Mesendoderm (in vitro differentiated cells): Measurements from ENCODE around the gene C10orf120.
A peak's percentile ranks its signal among the peaks of the same experiment; 100 is the strongest.

Source experiments
- DNase-seq: peaks from one replicate; pipeline ENCODE4 v3.0.0; 2013
- H2AK5ac ChIP-seq: 2 replicates; pipeline ENCODE4 v1.6.1; 2013; ENCODE audit warnings: low read length, inconsistent platforms
- H2BK120ac ChIP-seq: 2 replicates; pipeline ENCODE4 v1.6.1; 2013; ENCODE audit warnings: low read depth, mild to moderate bottlenecking, low read length, moderate library complexity, mixed read lengths
- H2BK15ac ChIP-seq: replicated peaks from 2 replicates; pipeline ENCODE4 v1.6.1; 2013; ENCODE audit warnings: low read depth, mild to moderate bottlenecking, moderate library complexity
- H2BK5ac ChIP-seq: 2 replicates; pipeline ENCODE4 v1.6.1; 2013; ENCODE audit warnings: low read length, inconsistent platforms
- H3K18ac ChIP-seq: 2 replicates; pipeline ENCODE4 v1.6.1; 2013; ENCODE audit warnings: mild to moderate bottlenecking, low read length, mixed read lengths
- H3K23ac ChIP-seq: one replicate; pipeline ENCODE4 v1.6.1; 2013; ENCODE audit warnings: low read length
- H3K27ac ChIP-seq: 2 replicates; pipeline ENCODE4 v1.5.1; 2013; ENCODE audit warnings: low read depth, mild to moderate bottlenecking, inconsistent platforms, low read length, moderate library complexity
- H3K27me3 ChIP-seq: 2 replicates; pipeline ENCODE4 v1.6.1; 2013; ENCODE audit warnings: low read length, control low read depth, mild to moderate bottlenecking, inconsistent platforms; ENCODE audit not compliant: insufficient read depth, poor library complexity
- H3K36me3 ChIP-seq: 2 replicates; pipeline ENCODE4 v1.6.1; 2013; ENCODE audit warnings: low read length, inconsistent platforms; ENCODE audit not compliant: control insufficient read depth, insufficient read depth
- H3K4ac ChIP-seq: one replicate; pipeline ENCODE4 v1.6.1; 2013; ENCODE audit warnings: low read depth, mild to moderate bottlenecking, low read length, moderate library complexity
- H3K4me1 ChIP-seq: 2 replicates; pipeline ENCODE4 v1.6.1; 2013; ENCODE audit warnings: low read depth, low read length, inconsistent platforms; ENCODE audit not compliant: control insufficient read depth
- H3K4me2 ChIP-seq: 2 replicates; pipeline ENCODE4 v1.6.1; 2013; ENCODE audit warnings: low read length
- H3K4me3 ChIP-seq: 2 replicates; pipeline ENCODE4 v1.5.1; 2013; ENCODE audit warnings: mild to moderate bottlenecking, low read length
- H3K56ac ChIP-seq: one replicate; pipeline ENCODE4 v1.6.1; 2013; ENCODE audit warnings: low read length
- H3K79me1 ChIP-seq: 2 replicates; pipeline ENCODE4 v1.6.1; 2013; ENCODE audit warnings: low read length, inconsistent platforms
- H3K79me2 ChIP-seq: 2 replicates; pipeline ENCODE4 v1.6.1; 2013; ENCODE audit warnings: mild to moderate bottlenecking, low read length; ENCODE audit not compliant: control insufficient read depth, insufficient read depth
- H3K9ac ChIP-seq: 2 replicates; pipeline ENCODE4 v1.6.1; 2013; ENCODE audit warnings: low read length, inconsistent platforms
- H4K5ac ChIP-seq: one replicate; pipeline ENCODE4 v1.6.1; 2013; ENCODE audit warnings: low read length
- H4K8ac ChIP-seq: one replicate; pipeline ENCODE4 v1.6.1; 2013; ENCODE audit warnings: low read depth, mild to moderate bottlenecking, control low read depth, low read length, moderate library complexity
- WGBS: extraction: QIAGEN DNeasy Blood & Tissue Kit; methylation state at CpG from one replicate; pipeline ENCODE4 v1.1.7; 2013; ENCODE audit warnings: low lambda C conversion rate, missing lambda C conversion rate; ENCODE audit not compliant: insufficient coverage; ENCODE audit errors: extremely low coverage; 5-methylcytosine and 5-hydroxymethylcytosine counted together

Gene C10orf120

DNA sequence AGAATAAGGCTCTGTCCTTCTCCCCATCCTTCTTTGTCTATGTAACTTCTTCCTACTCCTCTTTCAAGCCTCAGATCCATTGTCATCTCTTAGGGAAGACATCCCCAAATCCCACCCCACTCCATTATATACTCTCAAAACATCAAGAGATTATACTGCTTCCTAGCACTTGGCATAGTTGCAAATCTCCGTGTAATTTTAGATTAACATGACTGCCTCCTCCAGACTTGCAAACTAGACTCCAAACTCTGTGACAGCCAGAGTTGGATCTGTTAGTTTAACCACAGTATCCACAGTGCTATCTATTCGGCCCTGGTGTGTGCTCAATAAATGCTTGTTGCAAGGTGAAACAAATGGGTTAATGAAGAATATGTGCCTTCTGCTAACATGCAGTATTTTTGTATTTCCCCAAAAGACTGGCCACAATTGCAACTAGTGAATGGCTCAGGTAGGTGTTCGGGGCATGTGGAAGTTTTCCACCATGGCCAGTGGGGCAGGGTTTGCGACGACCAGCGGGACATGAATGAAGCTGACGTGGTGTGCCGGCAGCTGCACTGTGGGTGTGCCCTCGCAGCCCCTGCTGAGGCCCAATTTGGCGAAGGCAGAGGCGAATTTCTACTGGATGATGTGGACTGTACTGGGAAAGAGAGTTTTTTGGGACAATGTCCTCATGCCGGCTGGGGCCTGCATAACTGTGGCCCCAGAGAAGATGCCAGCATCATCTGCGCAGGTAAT lies 34.5 kb upstream of the C10orf120 start:
- no peak overlapping the region for H3K27ac ChIP-seq
- no peak for DNase-seq
- no peaks in the 10 kb centered on the region for H3K79me1 ChIP-seq
- no peaks in the 10 kb centered on the region for H3K4me1 ChIP-seq
- WGBS = no CpG with 5 or more reads among the region's 13 CpGs
- no peak overlapping the region for H2AK5ac ChIP-seq
- no peaks in the 10 kb centered on the region for H3K27me3 ChIP-seq
- no peak overlapping the region for H4K8ac ChIP-seq
- no peak overlapping the region for H3K23ac ChIP-seq
- no peak overlapping the region for H3K4me3 ChIP-seq
- H3K79me2 ChIP-seq = no peaks in the 10 kb centered on the region
- no peak overlapping the region for H4K5ac ChIP-seq
- H3K4me2 ChIP-seq = no peak overlapping the region
- no peak overlapping the region for H2BK120ac ChIP-seq
- no peak overlapping the region for H3K9ac ChIP-seq
- H3K56ac ChIP-seq = no peak overlapping the region
- no peak overlapping the region for H2BK15ac ChIP-seq
- no peak overlapping the region for H2BK5ac ChIP-seq
- no peaks in the 10 kb centered on the region for H3K36me3 ChIP-seq
- no peak overlapping the region for H3K18ac ChIP-seq
- no peak overlapping the region for H3K4ac ChIP-seq

DNA sequence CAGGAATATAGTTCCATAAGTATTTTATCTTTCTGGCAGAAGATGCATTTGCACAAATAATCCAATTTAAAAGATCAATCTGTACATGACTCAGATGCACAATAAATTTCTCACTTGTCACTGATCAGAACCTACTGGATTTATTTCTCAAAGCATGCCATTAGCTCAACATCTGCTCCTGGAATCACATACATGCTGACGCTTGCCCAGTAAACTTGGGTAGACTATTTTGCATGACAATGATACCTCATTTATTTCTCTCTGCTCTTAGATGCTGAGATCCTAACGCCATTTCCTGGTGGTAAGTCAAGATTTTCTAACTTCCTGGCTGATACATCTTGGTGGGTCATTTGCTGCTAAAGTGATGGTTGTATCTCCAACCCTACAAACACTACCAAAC lies 33.8 kb upstream of the C10orf120 start:
- no peak overlapping the region for H2BK15ac ChIP-seq
- H3K4ac ChIP-seq = no peak overlapping the region
- H3K36me3 ChIP-seq = no peaks in the 10 kb centered on the region
- DNase-seq = no peak
- H3K9ac ChIP-seq = no peak overlapping the region
- no peak overlapping the region for H2BK5ac ChIP-seq
- H3K79me1 ChIP-seq = no peaks in the 10 kb centered on the region
- H3K79me2 ChIP-seq = no peaks in the 10 kb centered on the region
- H3K23ac ChIP-seq = no peak overlapping the region
- H3K18ac ChIP-seq = no peak overlapping the region
- H4K8ac ChIP-seq = no peak overlapping the region
- H3K56ac ChIP-seq = no peak overlapping the region
- no peak overlapping the region for H3K4me2 ChIP-seq
- no peak overlapping the region for H3K4me3 ChIP-seq
- H3K4me1 ChIP-seq = no peaks in the 10 kb centered on the region
- no peak overlapping the region for H2BK120ac ChIP-seq
- H3K27me3 ChIP-seq = no peaks in the 10 kb centered on the region
- no CpG with 5 or more reads among the region's 2 CpGs for WGBS
- H2AK5ac ChIP-seq = no peak overlapping the region
- H4K5ac ChIP-seq = no peak overlapping the region
- H3K27ac ChIP-seq = no peak overlapping the region

DNA sequence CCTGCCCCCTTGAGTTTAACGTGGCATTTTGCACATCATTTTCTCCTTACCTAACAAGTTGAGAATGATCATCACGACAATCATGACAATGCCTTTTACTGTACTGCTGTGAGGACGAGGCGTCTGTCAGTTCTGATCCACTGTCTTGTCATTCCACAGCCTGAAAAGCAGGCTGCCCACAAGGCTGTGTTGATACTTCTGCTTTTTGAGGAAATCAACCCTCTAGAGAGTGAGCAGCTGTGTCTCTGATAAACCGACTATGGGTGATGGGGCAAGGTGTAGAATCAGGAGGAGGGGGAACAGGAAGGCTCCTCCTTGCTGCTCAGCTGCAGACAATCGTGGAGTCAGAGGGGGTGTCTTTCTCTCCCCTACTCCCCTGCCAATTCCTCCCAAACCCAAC lies 30.6 kb upstream of the C10orf120 start:
- Histone ChIP-seq H3K36me3 (no peaks in the 10 kb centered on the region), H3K4me1 (no peaks in the 10 kb centered on the region), H3K4me3 (no peak overlapping the region), H2BK5ac (no peak overlapping the region), H2BK15ac (no peak overlapping the region), H4K5ac (no peak overlapping the region), H3K79me2 (no peaks in the 10 kb centered on the region), H3K27ac (no peak overlapping the region), H3K27me3 (no peaks in the 10 kb centered on the region), H3K9ac (no peak overlapping the region), H2BK120ac (no peak overlapping the region), H3K56ac (no peak overlapping the region), H3K23ac (no peak overlapping the region), H3K79me1 (no peaks in the 10 kb centered on the region), H3K4ac (no peak overlapping the region), H3K18ac (no peak overlapping the region), H3K4me2 (no peak overlapping the region), H2AK5ac (no peak overlapping the region), H4K8ac (no peak overlapping the region)
- peak; percentile 65 for DNase-seq
- WGBS = no CpG with 5 or more reads among the region's 6 CpGs

DNA sequence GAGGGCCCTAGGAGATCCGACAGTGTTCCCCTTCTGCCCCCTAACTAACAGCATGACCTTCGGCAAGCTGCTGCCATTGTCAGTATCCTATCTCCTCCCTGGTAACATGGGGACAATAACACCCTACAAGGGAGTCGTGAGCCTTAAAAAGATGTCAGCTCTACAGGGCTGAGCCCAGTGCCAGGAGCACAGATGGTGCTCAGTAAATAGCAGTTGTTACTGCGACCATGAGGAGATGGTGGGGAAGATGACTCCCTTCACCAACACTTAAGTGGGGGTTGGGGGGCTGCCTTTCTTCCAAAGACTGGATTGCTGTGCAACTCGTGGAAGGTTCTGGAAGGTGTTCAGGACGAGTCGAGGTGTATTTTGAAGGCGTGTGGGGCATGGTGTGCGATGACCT lies 29.5 kb upstream of the C10orf120 start:
- H3K79me1 ChIP-seq = no peaks in the 10 kb centered on the region
- H3K4me1 ChIP-seq = no peaks in the 10 kb centered on the region
- H3K56ac ChIP-seq = no peak overlapping the region
- no peak overlapping the region for H3K27ac ChIP-seq
- H3K23ac ChIP-seq = no peak overlapping the region
- H3K4me2 ChIP-seq = no peak overlapping the region
- no peak overlapping the region for H2BK120ac ChIP-seq
- H3K36me3 ChIP-seq = no peaks in the 10 kb centered on the region
- no peak overlapping the region for H3K9ac ChIP-seq
- no CpG with 5 or more reads among the region's 9 CpGs for WGBS
- H2BK15ac ChIP-seq = no peak overlapping the region
- H4K8ac ChIP-seq = no peak overlapping the region
- no peak overlapping the region for H3K4me3 ChIP-seq
- no peak overlapping the region for H3K18ac ChIP-seq
- H3K79me2 ChIP-seq = no peaks in the 10 kb centered on the region
- DNase-seq = no peak
- H3K27me3 ChIP-seq = no peaks in the 10 kb centered on the region
- no peak overlapping the region for H3K4ac ChIP-seq
- no peak overlapping the region for H4K5ac ChIP-seq
- H2AK5ac ChIP-seq = no peak overlapping the region
- H2BK5ac ChIP-seq = no peak overlapping the region

DNA sequence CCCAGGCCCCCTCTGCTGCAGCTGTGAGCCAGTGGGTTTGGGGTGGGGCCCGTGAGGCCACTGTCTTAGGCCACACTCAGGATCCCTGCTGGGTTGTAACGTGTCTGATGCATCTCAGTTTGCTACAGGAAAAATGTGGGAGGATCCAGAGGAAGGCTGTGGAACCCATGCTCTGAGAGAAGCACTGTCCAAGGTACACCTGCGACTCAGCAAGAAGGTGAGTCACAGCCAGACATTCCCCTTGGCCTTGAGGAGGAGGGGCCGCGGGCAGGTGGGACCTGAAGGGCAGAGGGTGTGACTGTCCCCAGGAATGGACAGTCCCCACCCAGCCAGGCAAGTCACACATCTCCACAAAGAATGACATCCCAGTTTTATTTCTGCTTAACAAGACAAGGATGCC lies 27.8 kb upstream of the C10orf120 start:
- Histone ChIP-seq H3K9ac (no peak overlapping the region), H3K27me3 (no peaks in the 10 kb centered on the region), H3K23ac (no peak overlapping the region), H3K79me2 (no peaks in the 10 kb centered on the region), H2BK5ac (no peak overlapping the region), H3K27ac (no peak overlapping the region), H3K18ac (no peak overlapping the region), H3K4me3 (no peak overlapping the region), H3K56ac (no peak overlapping the region), H2BK120ac (no peak overlapping the region), H2BK15ac (no peak overlapping the region), H4K8ac (no peak overlapping the region), H3K79me1 (no peaks in the 10 kb centered on the region), H3K4me2 (no peak overlapping the region), H3K4me1 (no peaks in the 10 kb centered on the region), H3K4ac (no peak overlapping the region), H4K5ac (no peak overlapping the region), H2AK5ac (no peak overlapping the region), H3K36me3 (no peaks in the 10 kb centered on the region)
- peak; percentile 44 for DNase-seq
- no CpG with 5 or more reads among the region's 5 CpGs for WGBS

DNA sequence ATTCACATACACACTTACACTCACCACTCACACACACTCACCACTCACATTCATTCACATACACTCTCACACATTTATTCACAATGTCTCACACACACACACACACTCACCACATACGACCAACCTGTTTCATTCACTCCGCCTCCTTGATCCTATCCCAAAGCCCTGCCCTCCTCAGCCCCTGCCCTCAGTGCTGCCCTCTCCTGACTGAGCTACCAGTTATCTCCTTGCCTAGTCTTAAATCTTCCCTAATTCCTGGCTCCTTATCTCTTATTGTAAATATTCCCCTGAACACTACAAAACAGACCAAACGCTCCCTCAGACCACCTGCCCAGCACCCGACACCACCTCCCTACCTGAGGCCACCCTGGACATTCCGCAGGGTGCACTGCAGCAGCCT lies 26.1 kb upstream of the C10orf120 start:
- Histone ChIP-seq H3K4me2 (no peak overlapping the region), H3K36me3 (no peaks in the 10 kb centered on the region), H4K5ac (no peak overlapping the region), H2BK5ac (no peak overlapping the region), H2AK5ac (no peak overlapping the region), H2BK120ac (no peak overlapping the region), H3K4me1 (no peaks in the 10 kb centered on the region), H3K79me1 (no peaks in the 10 kb centered on the region), H3K4ac (no peak overlapping the region), H3K9ac (no peak overlapping the region), H2BK15ac (no peak overlapping the region), H3K27ac (no peak overlapping the region), H3K4me3 (no peak overlapping the region), H3K23ac (no peak overlapping the region), H3K79me2 (no peaks in the 10 kb centered on the region), H3K18ac (no peak overlapping the region), H4K8ac (no peak overlapping the region), H3K27me3 (no peaks in the 10 kb centered on the region), H3K56ac (no peak overlapping the region)
- 100% methylated on average over 2 of the region's 5 CpGs for WGBS
- peak; percentile 53 for DNase-seq
